Skin epidermis (tissue), 12 donors: ENCODE data around the gene TMEM167B.
"Not testable (repeated sequence)": the region's sequence is repeated elsewhere in the genome, so short reads cannot be mapped to it uniquely, and the experiment has no call there.

Source experiments
- H3K27ac ChIP-seq, 21 experiments: fragments of 200-600 bp; sonication (generic) in 11 of 21; one replicate each; pipeline ENCODE4 v1.5.0; 2020; ENCODE audit warnings: mild to moderate bottlenecking in 3 of 21, inconsistent platforms in 2 of 21, moderate library complexity in 2 of 21
- H3K4me3 ChIP-seq, 7 experiments: fragments of 200-600 bp; sonication (generic) in 2 of 7; one replicate each; pipeline ENCODE4 v1.5.0; 2020; ENCODE audit warnings: inconsistent platforms in 2 of 7, mild to moderate bottlenecking in 2 of 7, moderate library complexity in 1 of 7

TMEM167B gene

DNA sequence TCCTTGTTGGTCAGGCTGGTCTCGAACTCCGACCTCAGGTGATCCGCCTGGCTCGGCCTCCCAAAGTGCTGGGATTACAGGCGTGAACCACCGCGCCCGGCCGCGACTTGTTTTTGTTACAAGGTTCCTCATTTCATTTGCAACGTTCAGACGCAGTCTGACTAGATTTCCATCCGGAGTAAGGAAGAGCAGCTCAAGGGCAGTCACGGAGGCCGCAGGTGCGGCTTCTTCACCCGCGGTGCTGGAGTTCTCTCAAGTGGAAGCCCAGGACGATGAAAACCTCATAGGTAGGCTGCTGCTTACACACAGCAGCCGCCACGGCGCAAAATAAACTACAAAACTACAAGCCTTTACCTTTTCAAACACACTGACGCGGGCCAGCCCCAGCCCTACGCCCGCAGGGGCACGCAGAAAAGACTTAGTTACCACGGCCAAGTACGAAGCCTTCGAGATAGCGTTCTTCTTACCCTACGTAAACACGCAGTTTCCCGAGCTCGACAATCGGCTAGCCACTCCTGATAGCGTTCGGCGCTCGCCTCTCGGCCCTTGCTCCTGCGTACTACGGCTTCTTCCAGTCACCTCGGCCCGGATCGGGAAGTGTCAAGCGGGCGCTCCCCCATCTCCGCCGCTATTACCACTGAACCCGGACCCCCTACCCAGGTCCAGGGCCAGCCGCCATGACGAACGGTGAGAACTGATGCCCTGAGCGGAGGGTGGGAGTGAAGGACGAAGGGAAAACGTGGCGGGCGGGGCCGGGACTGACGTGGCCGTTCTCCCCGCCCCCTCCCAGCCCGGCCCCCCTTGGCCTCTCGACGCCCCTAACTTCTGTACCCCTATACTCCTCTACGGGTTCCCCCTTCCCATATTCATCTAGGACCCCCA, at the start of gene TMEM167B:
TMEM167B (plus strand) TSS at position 569 of the 882 bp plus-strand sequence; CDS start at position 678, 109 bp downstream.
- H3K4me3 ChIP-seq, result peak within 1 kb of the TSS; percentile 57 to 88 (median 82)
- H3K27ac ChIP-seq, result peak within 1 kb of the TSS; percentile 45 to 99 (median 97)

DNA sequence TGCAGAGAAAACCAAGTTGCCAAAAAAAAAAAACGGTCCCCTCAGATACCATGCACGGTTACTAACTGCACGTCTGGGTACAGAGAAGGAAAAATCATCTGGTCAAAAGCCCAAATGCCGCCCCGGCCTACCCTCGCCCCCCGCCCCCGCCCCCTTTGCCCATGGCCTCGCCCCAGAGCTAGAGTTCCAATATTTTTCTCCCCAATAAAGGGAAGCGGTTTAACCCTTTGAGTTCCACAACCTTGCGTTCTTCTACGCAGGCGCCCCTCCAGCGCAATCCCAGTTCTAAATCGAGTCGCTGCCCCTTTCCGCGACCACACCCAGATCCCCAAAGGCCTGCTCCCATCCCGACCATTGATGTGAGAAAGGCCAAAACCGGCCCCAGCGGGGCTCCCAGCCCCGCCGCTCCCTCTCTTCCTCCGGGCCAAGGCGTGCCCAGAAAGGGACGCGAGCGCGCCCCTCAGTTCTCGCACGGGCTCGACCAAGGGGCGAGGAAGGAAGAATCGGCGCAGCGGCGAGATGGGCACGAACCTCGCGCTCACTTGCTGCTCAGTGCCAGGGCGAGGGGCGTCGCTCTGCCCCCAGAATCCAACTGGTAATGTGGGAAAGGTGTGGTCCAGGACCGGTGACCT, 49.5 kb upstream of the TMEM167B start:
- H3K27ac ChIP-seq, result peak overlapping the region; percentile 67 to 96 (median 85)

DNA sequence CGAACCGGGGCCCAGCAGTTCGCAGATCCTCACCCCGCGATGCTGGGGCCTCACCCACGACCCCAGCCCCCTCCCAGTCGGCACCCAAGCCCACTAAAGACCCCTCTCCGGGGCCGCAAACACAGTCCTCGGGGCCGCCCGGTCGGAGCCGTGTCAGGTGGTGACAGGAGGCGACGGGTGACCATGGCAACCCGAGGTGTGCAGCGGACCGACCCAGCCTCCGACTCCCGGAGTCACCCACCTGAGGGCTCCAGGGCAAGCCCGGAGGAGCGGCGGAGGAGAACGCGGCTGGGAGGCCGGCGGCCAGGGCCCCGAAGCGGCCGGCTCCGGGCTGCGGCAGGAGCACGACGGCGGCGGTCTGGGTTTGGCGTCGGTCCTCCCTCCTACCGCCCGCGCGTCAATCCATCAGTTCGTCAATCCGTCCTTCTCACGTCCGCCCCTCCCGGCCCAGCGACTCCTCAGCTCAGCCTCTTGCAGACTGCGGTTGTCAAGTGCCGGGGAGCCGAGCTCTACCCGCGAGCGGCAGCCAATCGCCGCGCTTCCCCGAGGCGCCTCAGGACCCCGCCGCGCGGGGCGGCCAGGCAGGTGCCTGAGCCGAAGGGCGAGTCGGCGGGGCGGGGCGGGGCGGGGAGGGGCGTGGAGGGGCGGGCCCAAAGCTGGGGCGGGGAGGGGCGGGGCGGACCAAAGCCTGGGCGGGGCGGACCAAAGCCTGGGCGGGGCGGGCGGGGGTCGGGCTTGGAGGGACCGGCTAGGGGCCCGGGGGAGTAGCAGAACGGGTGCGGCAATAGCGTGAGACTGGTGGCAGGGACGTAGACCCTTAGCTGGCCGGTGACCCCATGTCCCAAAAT, 48.7 kb upstream of the TMEM167B start, which contains the start of gene WDR47:
WDR47 (minus strand) TSS at position 482 of the 848 bp plus-strand sequence. CDS start 18,590 bp downstream, outside the sequence.
- Histone ChIP-seq H3K27ac (peak within 1 kb of the TSS; percentile 67 to 96 (median 85)), H3K4me3 (peak within 1 kb of the TSS; percentile 61 to 100 (median 88))

More for the DNA sequence above, 49.5 kb upstream of the TMEM167B start:
- peak overlapping the region; percentile 61 to 100 (median 88) for H3K4me3 ChIP-seq

DNA sequence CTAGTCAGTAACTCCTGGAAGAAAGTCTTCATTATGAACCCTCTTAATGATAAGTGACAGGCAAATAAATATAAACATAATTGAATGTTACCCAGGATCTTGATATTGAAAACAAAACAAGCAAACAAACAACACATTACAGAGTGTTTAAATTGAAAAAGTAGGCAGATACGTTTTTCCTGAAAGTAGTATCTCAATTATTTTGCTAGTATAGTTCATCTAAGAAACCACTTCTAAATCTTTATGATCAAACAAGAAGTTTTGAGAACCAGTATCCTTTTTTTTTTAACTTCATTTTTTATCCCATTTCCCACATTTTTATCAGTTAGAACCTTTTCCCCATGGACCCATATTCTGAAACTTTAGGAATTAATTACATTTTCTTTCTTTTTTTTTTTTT, 45.0 kb upstream of the TMEM167B start:
- no peak overlapping the region for H3K27ac ChIP-seq
- H3K4me3 ChIP-seq, result no peak overlapping the region

DNA sequence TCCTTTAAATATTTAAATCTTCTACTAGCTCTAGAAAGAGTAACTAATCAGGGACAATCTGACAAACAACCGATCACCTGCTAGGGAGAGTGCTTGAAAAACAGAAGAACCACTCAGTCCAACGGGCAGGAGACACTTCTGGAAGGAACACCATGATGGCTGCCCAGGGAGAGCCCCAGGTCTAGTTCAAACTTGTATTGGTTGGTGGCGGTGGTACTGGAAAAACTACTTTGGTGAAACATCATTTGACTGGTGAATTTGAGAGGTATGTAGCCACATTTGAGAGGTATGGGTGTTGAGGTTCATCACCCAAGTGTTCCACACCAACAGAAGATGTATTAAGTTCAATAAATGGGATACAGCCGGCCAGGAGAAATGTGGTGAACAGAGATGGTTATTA, 43.9 kb upstream of the TMEM167B start:
- Histone ChIP-seq H3K27ac (peak overlapping the region in 2 of 21 experiments; percentile 19 to 54), H3K4me3 (no peak overlapping the region)

DNA sequence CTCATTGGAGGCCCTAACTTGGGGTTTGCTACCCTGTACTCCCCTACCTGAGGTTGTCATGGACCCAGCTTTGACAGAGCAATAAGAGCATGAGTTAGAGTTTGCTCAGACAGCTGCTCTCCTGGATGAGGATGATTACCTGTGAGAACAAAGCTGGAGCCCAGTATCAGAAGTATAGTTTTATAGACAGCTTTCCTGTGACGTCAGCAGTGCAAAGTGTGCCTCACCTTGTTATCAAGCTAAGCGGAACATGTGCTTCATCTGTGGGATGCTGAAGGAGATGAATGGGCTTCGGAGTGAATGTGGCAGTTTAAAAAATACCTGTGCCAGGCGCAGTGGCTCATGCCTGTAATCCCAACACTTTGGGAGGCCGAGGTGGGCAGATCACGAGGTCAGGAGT, 43.2 kb upstream of the TMEM167B start:
- H3K4me3 ChIP-seq, result no peak overlapping the region
- H3K27ac ChIP-seq, result peak overlapping the region in 2 of 21 experiments; percentile 34 to 42

DNA sequence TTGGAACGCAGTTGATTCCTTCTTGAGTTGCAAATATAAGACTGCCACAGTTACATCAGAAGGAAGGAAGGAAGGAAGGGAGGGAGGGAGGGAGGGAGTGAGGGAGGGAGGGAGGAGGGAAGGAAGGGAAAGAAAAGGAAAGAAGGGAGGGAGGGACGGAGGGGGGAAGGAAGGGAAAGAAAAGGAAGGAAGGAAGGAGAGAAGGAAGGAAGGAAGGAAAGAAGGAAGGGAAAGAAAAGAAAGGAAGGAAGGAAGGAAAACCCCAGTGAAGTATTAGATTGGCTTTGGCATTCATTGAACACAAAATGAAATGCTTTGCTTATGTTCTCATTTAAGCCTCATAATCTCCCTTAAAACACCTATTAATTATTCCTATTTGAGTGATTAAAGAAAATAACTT, 42.2 kb upstream of the TMEM167B start:
- H3K27ac ChIP-seq, result no peak overlapping the region
- no peak overlapping the region for H3K4me3 ChIP-seq

DNA sequence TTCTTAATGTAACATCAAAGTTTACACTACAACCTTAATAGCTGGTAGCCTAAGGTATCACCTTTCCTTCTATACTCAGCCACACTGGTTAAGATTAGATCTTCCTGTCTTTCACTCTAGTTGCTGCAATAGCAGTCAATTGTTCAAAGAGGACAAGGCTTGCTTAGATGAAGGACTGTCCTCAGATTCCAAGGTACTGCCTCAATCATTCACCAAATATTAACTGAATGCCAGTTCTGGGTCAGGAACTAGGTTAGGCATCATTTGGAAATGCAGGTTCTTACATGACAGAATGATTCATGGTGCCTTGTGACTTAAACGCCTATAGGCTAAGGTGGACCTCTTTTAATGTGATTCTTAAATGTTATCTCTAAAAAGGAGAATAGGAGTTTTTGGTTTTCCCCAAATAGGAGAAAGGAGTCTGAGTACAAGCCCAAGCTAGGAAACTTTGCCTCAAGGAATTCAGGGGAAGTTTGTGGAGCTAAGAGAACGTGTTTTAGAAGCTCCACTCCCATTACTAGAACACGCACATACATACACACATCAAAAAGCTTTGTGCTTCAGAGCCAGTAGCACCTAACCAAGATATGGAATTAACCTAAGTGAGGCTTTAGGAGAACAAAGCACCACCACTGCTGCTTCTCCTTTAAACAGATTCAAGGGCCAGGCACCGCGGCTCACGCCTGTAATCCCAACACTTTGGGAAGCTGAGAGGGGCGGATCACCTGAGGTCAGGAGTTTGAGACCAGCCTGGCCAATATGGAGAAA, 40.2 kb upstream of the TMEM167B start:
- peak overlapping the region in 16 of 21 experiments; percentile 21 to 76 (median 63) for H3K27ac ChIP-seq

DNA sequence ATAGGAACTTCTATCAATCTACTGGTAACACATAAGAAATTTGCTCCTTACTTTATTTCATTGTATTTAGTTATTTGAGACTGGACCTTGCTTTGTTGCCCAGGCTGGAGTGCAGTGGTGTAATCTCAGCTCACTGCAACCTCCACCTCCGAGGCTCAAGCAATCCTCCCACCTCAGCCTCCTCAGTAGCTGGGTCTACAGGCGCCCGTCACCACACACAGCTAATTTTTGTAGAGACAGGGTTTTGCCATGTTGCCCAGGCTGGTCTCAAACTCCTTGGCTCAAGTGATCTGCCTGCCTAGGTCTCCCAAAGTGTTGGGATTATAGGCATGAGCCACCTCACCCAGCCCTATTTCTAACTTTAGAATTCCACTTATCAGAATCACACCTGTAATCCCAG, 38.4 kb upstream of the TMEM167B start:
- not testable (repeated sequence) for H3K4me3 ChIP-seq, H3K27ac ChIP-seq

More for the DNA sequence above, 40.2 kb upstream of the TMEM167B start:
- no peak overlapping the region for H3K4me3 ChIP-seq

DNA sequence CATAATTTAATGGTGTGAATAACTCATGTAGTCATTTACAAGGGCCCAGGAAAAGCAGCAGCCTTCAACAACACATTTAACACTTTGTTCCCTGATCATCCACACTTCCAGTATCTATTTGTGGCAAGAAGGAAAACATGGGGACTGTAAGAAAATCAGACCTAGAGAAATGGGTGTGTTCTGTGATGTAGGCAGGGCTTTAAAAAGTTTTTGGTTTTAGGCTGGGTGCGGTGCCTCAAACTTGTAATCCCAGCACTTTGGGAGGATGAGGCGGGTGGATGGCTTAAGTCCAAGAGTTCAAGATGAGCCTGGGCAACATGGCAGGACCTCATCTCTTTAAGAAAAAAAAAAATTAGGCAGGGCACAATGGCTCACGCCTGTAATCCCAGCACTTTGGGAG, 34.5 kb upstream of the TMEM167B start:
- no peak overlapping the region for H3K27ac ChIP-seq
- no peak overlapping the region for H3K4me3 ChIP-seq

DNA sequence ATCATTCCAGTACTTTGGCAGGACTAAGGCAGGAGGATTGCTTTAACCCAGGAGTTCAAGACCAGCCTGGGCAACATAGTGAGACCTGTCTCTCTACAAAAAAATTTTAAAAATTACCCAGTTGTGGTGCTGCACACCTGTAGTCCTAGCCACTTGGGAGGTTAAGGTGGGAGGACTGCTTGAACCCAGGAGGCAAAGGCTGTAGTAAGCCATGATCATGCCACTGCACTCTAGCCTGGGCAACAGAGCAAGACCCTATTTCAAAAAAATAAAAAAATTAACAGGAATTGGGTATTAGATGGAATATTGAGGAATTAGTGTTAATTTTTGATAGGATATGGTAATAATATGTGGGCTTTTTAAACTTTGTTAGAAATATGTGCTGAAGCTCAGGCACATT, 31.5 kb upstream of the TMEM167B start:
- Histone ChIP-seq H3K4me3 (no peak overlapping the region), H3K27ac (no peak overlapping the region)

DNA sequence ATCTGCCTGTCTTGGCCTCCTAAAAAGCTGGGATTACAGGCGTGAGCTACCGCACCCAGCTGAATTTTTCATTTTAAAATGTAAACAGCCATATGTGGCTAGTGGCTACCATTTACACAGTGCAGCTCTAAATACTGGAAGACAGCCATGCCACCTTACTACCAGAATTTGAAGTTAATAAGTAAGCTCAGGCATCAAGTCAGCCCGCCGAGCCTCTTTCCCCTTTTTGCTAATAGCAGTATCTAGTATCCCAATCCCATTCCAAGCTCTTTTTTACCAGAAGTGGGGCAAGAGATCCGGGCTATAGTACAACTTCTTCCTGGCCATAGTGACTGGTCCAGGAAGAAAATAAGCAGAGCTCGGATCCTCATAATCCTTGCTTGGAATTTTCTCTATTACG, 29.9 kb upstream of the TMEM167B start:
- Histone ChIP-seq H3K4me3 (no peak overlapping the region), H3K27ac (no peak overlapping the region)

DNA sequence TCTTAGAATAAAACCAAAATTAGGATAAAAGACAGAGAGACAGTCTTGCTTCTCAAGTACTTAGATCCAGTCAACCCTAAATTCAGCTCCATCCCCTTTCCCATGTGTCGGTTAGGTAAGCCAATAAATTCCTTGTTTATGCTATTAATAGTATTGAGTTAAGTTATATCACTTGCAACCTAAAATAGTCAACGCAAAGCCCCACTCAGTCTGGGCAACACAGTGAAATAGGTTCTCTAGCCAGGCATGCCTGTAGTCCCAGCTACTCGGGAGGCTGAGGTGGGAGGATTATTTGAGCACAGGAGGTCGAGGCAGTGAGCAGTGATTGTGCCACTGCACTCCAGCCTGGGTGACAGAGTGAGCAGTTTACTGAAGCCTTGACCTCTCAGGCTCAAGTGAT, 29.4 kb upstream of the TMEM167B start:
- H3K4me3 ChIP-seq, result no peak overlapping the region
- H3K27ac ChIP-seq, result no peak overlapping the region

DNA sequence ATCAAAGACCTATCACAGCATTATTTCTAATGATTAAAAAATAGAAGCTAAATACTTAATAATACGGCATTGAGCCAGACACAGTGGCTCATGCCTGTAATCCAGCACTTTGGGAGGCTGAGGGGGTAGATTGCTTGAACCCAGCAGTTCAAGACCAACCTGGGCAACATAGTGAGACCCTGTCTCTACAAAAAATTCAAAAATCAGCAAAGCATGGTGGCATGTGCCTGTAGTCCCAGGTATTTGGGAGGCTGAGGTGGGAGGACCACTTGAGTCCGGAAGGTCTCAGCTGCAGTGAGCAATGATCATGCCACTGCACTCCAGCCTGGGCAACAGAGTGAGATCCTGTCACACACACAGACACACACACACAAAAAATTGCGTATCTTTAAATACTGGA, 25.4 kb upstream of the TMEM167B start:
- Histone ChIP-seq H3K27ac (no peak overlapping the region), H3K4me3 (no peak overlapping the region)

DNA sequence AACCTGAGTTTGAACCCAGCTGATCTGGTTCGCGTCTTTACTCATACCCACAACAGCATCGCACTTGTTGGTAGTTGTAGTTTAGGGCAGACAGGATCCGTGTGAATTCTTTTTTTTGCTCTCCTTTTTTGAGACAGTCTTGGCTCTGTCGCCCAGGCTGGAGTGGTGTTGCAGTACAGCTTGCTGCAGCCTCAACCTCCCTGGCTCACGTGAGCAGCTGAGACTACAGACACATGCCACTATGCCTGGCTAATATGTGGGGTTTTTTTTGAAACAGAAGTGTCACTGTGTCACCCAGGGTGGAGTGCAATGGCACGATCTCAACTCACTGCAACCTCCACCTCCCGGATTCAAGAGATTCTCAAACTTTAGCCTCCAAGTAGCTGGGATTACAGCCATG, 22.7 kb upstream of the TMEM167B start:
- H3K27ac ChIP-seq, result peak overlapping the region in 1 of 21 experiments; percentile 11
- H3K4me3 ChIP-seq, result no peak overlapping the region

DNA sequence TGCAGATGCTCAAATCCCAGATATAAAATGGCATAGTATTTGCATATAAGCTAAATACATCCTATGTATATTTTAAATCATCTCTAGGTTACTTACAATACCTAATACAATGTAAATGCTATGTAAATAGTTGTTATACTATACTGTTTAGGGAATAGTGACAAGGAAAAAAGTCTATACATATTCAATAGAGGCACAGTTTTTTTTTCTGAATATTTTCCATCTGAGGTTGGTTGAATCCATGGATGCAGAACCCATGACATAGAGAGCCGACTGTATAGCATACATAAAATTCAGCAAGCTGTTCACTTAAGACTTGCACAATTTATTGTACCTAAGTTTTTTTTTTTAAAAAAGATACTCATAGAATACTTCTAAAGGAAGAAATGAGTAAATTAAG, 21.3 kb upstream of the TMEM167B start:
- no peak overlapping the region for H3K4me3 ChIP-seq
- H3K27ac ChIP-seq, result no peak overlapping the region

DNA sequence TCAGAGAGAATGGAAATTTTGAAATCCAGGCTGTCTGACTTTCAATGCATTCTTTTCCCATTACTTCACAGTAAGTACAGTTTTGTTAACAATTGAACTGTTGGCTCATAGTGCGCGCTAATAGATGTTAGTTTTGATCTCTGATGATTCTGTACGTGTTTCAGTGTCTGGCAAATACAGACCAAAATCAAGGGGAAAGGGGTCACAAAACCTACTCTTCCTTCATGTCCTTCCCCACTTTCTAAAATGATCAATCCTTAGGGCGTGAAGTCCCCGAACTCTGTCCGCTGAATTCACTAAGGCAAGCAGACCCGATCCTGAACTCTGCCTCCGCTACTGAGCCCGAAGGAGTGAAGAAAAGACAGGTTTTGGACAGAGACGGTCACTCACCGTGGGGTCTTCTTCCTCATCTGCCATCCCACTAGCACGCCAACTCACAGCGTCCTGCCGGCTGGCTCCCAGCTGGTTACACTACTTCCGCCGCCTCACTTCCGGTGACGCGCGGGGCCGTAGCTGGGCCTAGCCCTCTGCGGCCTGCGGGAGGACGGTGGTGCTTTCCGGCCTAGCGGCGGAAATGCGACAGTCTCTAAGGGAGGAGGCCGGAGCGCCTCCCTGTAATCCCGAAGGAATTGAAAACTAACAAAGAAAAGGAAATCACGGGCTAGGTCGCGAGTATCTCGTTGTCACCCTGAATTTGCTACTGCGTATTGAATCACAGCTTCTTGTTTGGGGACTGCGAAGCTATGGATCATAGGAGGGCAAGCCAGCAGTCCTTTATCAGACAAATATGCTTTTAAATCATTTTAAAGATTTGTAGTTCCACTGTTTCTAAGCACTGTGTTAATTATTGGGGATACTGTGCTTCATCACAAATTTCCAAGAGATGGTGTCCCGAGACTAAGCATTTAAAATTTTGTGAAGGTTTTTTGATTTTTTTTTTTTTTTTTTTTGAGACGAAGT, 14.8 kb upstream of the TMEM167B start, which contains the start of gene TAF13:
TAF13 (minus strand) TSS at position 473 of the 960 bp plus-strand sequence; CDS start at position 417, 56 bp downstream.
- Histone ChIP-seq H3K27ac (peak within 1 kb of the TSS; percentile 72 to 96 (median 92)), H3K4me3 (peak within 1 kb of the TSS; percentile 57 to 72 (median 66))

DNA sequence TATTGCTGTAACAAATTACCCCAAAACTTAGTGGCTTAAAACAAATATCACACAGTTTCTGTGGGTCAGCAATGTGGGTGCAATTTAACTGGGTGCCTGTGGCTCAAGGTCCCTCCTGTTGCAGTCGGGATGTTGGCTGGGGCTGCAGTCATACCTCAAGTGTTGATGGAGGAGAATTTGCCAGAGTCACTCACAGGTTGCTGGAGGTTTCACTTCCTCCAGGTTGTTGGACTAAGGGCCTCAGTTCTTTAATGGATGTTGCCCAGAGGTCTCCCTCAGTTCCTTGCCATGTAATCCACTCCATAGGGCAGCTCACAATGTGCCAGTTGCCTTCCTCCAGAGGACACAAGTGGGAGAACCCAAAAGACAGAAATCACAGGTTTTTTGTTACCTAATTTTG, 12.2 kb upstream of the TMEM167B start:
- Histone ChIP-seq H3K4me3 (no peak overlapping the region), H3K27ac (no peak overlapping the region)
